HEK293 (cell line): ENCODE data around the gene FAM32A.

Source experiments
- CTCF ChIA-PET: fragments of 350-600 bp; formaldehyde crosslinking; extraction: SDS; loops from one replicate; lab custom pipeline; 2021; ENCODE audit warnings: antibody characterized with exemption; lab: Yijun Ruan, JAX
- POLR2A ChIA-PET: fragments of 300-600 bp; formaldehyde crosslinking; extraction: SDS; loops from one replicate; lab custom pipeline; 2020; ENCODE audit warnings: antibody characterized with exemption, inconsistent platforms; lab: Yijun Ruan, JAX
- H3K27ac ChIP-seq: fragments of 200-500 bp; sonication (Bioruptor generic); 2 replicates; pipeline ENCODE4 v1.5.1; 2014; ENCODE audit warnings: low read depth, low read length, control low read depth, inconsistent platforms; ENCODE audit errors: extremely low read depth
- H3K36me3 ChIP-seq, 2 experiments: fragments of 200-500 bp in 1 of 2; sonication (Bioruptor generic) in 1 of 2; 1 replicate in 1 of 2; 2 replicates in 1 of 2; pipeline ENCODE4 v1.5.1; 2014 to 2017; ENCODE audit warnings: inconsistent platforms in 2 of 2, low read length in 2 of 2; ENCODE audit not compliant: control insufficient read depth in 2 of 2, insufficient read depth in 1 of 2
- H3K4me1 ChIP-seq: fragments of 200-500 bp; sonication (Bioruptor generic); 2 replicates; pipeline ENCODE4 v1.5.1; 2014; ENCODE audit warnings: mild to moderate bottlenecking, low read length, inconsistent platforms; ENCODE audit not compliant: control insufficient read depth, insufficient read depth
- H3K4me3 ChIP-seq: 2 replicates; pipeline ENCODE4 v1.5.1; 2011; ENCODE audit warnings: low read depth, mild to moderate bottlenecking, control low read depth, low read length, moderate library complexity
- H3K9me3 ChIP-seq: fragments of 200-500 bp; sonication (Bioruptor generic); 2 replicates; pipeline ENCODE4 v1.5.1; 2014; ENCODE audit warnings: low read depth, low read length, inconsistent platforms; ENCODE audit not compliant: control insufficient read depth, insufficient read depth
- YY2 ChIP-seq: fragments of 450-650 bp; formaldehyde crosslinking; IDR thresholded peaks from 2 replicates; pipeline ENCODE4 v1.5.1; 2016; ENCODE audit warnings: missing biosample characterization, missing genetic modification characterization
- ZBTB8A ChIP-seq: fragments of 450-650 bp; formaldehyde crosslinking; IDR thresholded peaks from 2 replicates; pipeline ENCODE4 v1.5.1; 2016; ENCODE audit warnings: missing biosample characterization, missing genetic modification characterization
- ZNF140 ChIP-seq: fragments of 450-650 bp; formaldehyde crosslinking; IDR thresholded peaks from 2 replicates; pipeline ENCODE4 v1.5.1; 2016; ENCODE audit warnings: missing biosample characterization, missing genetic modification characterization
- ZNF174 ChIP-seq: fragments of 450-650 bp; formaldehyde crosslinking; IDR thresholded peaks from 2 replicates; pipeline ENCODE4 v1.5.0; 2017; ENCODE audit warnings: missing biosample characterization, mild to moderate bottlenecking, missing genetic modification characterization
- ZNF184 ChIP-seq: fragments of 450-650 bp; IDR thresholded peaks from 2 replicates; pipeline ENCODE4 v1.5.1; 2018; ENCODE audit warnings: missing biosample characterization, mild to moderate bottlenecking, missing genetic modification characterization
- ZNF266 ChIP-seq: fragments of 450-650 bp; formaldehyde crosslinking; IDR thresholded peaks from 2 replicates; pipeline ENCODE4 v1.5.1; 2016; ENCODE audit warnings: missing biosample characterization, missing genetic modification characterization, low read depth
- ZNF335 ChIP-seq: fragments of 450-650 bp; formaldehyde crosslinking; conservative IDR thresholded peaks from 2 replicates; pipeline ENCODE4 v1.5.1; 2016; ENCODE audit warnings: missing biosample characterization, missing genetic modification characterization
- ZNF521 ChIP-seq: fragments of 450-650 bp; formaldehyde crosslinking; IDR thresholded peaks from 2 replicates; pipeline ENCODE4 v1.5.1; 2017; ENCODE audit warnings: missing biosample characterization, mild to moderate bottlenecking, missing genetic modification characterization
- ZNF544 ChIP-seq: fragments of 450-650 bp; formaldehyde crosslinking; IDR thresholded peaks from 2 replicates; pipeline ENCODE4 v1.5.0; 2017; ENCODE audit warnings: missing biosample characterization, missing genetic modification characterization
- ZNF555 ChIP-seq: fragments of 450-650 bp; formaldehyde crosslinking; conservative IDR thresholded peaks from 2 replicates; pipeline ENCODE4 v1.5.1; 2017; ENCODE audit warnings: missing biosample characterization, mild to moderate bottlenecking, missing genetic modification characterization, inconsistent platforms
- ZNF596 ChIP-seq: fragments of 450-650 bp; IDR thresholded peaks from 2 replicates; pipeline ENCODE4 v1.5.0; 2018; ENCODE audit warnings: missing biosample characterization, mild to moderate bottlenecking, missing genetic modification characterization, moderate library complexity
- ZNF747 ChIP-seq: fragments of 450-650 bp; formaldehyde crosslinking; IDR thresholded peaks from 2 replicates; pipeline ENCODE4 v1.5.1; 2016; ENCODE audit warnings: missing biosample characterization, missing genetic modification characterization
- ZNF768 ChIP-seq: fragments of 450-650 bp; formaldehyde crosslinking; IDR thresholded peaks from 2 replicates; pipeline ENCODE4 v1.5.1; 2018; ENCODE audit warnings: missing biosample characterization, mild to moderate bottlenecking, missing genetic modification characterization
- ZNF777 ChIP-seq: fragments of 450-650 bp; formaldehyde crosslinking; IDR thresholded peaks from 2 replicates; pipeline ENCODE4 v1.5.1; 2017; ENCODE audit warnings: missing biosample characterization, missing genetic modification characterization, borderline replicate concordance
- ZNF830 ChIP-seq: fragments of 450-650 bp; IDR thresholded peaks from 2 replicates; pipeline ENCODE4 v1.5.0; 2018; ENCODE audit warnings: missing biosample characterization, missing genetic modification characterization, low read depth, mild to moderate bottlenecking, moderate library complexity
- ZNF837 ChIP-seq: fragments of 450-650 bp; formaldehyde crosslinking; IDR thresholded peaks from 2 replicates; pipeline ENCODE4 v1.5.1; 2016; ENCODE audit warnings: missing biosample characterization, missing genetic modification characterization
- TF ChIP-seq, protein P1 (sequence below): fragments of 450-650 bp; formaldehyde crosslinking; IDR thresholded peaks from 2 replicates; pipeline ENCODE4 v1.5.1; 2016; ENCODE audit warnings: missing biosample characterization, missing genetic modification characterization
- TF ChIP-seq, protein P2 (sequence below): fragments of 450-650 bp; formaldehyde crosslinking; IDR thresholded peaks from 2 replicates; pipeline ENCODE4 v1.5.1; 2017; ENCODE audit warnings: missing biosample characterization, missing genetic modification characterization
- TF ChIP-seq, protein P3 (sequence below): IDR thresholded peaks from 2 replicates; pipeline ENCODE4 v1.6.1; 2011; ENCODE audit warnings: mild to moderate bottlenecking, low read depth, low read length, borderline replicate concordance
- TF ChIP-seq, protein P4 (sequence below): fragments of 450-650 bp; formaldehyde crosslinking; IDR thresholded peaks from 2 replicates; pipeline ENCODE4 v1.5.1; 2016; ENCODE audit warnings: missing biosample characterization, missing genetic modification characterization
- TF ChIP-seq, protein P5 (sequence below): fragments of 450-650 bp; formaldehyde crosslinking; IDR thresholded peaks from 2 replicates; pipeline ENCODE4 v1.5.1; 2016; ENCODE audit warnings: missing biosample characterization, missing genetic modification characterization

The FAM32A gene

DNA sequence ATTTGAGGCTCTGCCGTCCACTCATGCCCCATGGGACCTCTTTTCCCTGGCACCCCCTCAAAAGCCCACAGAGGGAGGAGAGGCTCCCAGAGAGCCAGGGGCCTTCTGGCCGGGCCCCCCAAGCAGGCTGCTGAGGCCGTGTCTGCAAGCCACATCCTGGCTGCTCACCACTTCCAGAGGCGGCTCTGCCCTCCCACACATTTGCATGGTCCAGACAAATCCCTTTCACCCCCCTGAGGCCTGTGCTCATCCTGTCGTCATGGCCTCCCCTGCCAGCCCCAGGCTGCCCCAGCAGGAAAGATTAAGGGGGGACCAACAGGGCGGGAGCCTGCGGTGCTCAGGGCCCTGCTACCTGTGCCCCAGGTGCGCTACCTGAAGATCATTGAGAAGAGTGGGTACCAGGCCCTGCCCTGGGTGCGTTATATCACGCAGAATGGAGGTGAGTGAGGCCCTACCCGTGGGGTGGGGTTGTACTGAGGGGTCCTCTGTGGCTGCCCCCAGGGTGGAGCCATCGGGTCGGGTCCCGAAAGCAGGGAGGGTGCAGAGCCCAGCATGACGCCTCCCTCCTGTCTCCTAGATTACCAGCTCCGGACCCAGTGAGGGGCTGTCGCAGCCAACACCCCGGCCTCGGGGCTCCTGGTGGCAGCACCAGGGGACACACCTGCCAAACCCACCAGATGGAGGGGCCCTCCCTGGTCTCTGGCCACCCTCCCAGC lies 48.8 kb downstream of the FAM32A start:
- no peaks in the 10 kb centered on the region for H3K4me1 ChIP-seq
- H3K36me3 ChIP-seq = peaks cover 0 to 61% of the 10 kb centered on the region in 2 experiments; a peak in 2 of 3 replicates
- ChIA-PET CTCF (interaction anchor here (0.6 kb wide), 1 partner anchor 81 kb away, joined by 3 read pairs; no protein-coding TSS in a partner anchor), POLR2A (no interaction called here)
- H3K4me3 ChIP-seq = no peak overlapping the region
- H3K9me3 ChIP-seq = no peaks in the 10 kb centered on the region
- TF ChIP-seq, protein P1, sequence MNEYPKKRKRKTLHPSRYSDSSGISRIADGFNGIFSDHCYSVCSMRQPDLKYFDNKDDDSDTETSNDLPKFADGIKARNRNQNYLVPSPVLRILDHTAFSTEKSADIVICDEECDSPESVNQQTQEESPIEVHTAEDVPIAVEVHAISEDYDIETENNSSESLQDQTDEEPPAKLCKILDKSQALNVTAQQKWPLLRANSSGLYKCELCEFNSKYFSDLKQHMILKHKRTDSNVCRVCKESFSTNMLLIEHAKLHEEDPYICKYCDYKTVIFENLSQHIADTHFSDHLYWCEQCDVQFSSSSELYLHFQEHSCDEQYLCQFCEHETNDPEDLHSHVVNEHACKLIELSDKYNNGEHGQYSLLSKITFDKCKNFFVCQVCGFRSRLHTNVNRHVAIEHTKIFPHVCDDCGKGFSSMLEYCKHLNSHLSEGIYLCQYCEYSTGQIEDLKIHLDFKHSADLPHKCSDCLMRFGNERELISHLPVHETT = no peak
- no peak for TF ChIP-seq ZNF768 (tag by site-specific recombination)
- TF ChIP-seq ZNF747 (tag by site-specific recombination) = no peak
- TF ChIP-seq ZNF830 (tag by site-specific recombination) = no peak
- TF ChIP-seq, protein P2, sequence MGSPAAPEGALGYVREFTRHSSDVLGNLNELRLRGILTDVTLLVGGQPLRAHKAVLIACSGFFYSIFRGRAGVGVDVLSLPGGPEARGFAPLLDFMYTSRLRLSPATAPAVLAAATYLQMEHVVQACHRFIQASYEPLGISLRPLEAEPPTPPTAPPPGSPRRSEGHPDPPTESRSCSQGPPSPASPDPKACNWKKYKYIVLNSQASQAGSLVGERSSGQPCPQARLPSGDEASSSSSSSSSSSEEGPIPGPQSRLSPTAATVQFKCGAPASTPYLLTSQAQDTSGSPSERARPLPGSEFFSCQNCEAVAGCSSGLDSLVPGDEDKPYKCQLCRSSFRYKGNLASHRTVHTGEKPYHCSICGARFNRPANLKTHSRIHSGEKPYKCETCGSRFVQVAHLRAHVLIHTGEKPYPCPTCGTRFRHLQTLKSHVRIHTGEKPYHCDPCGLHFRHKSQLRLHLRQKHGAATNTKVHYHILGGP = no peak
- no peak for TF ChIP-seq YY2
- no peak for TF ChIP-seq ZBTB8A (tag by site-specific recombination)
- no peak overlapping the region for H3K27ac ChIP-seq

DNA sequence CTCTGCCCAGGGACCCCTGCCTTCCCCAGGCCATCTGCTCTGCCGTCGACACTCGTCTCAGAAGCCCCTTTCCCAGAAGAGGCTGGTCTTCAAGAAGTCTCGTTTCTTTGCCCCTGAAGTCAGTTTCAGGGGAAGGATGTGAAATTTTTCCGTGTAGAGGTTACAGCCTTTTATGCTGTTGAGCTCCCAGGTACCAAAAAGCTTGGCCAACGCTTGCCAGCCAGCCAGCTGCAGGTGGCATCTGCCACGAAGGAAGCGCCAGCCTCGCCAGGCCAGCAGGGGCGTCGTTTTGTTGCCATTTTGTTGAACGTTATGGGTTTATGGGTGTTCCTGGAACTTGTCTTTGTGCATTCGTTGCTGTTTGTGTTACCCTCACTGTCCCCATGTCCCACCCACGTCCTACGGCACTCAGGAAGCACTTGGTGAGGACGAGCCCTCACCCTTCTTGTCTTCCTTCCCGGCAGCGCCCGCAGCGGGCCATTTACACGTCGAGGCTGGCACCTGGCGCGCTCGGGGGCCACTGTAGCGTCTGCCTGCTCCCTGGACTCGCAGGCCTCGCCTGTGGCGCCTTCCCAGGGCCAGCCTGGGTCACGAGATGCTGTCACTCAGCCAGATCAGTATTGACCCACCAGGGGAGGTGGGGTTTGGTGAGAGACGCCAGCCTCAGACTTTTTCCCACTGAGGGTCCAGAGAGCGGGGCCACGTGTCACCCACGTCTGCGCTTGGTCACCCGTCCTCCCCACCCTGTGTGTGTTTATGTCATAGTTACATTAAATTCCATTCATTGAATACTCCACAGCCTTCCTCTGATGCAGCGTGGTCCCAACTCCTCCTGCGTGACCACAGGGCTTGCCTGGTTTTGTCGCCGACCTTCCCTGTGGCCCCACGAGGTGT lies 49.6 kb downstream of the FAM32A start:
- Histone ChIP-seq H3K4me3 (no peak overlapping the region), H3K4me1 (no peaks in the 10 kb centered on the region), H3K27ac (no peak overlapping the region), H3K9me3 (no peaks in the 10 kb centered on the region), H3K36me3 (peaks cover 0 to 53% of the 10 kb centered on the region in 2 experiments; a peak in 2 of 3 replicates)
- CTCF ChIA-PET = interaction anchor here (0.6 kb wide), 1 partner anchor 80 kb away, joined by 3 read pairs; no protein-coding TSS in a partner anchor
- TF ChIP-seq ZNF266 (tag by site-specific recombination) = no peak
- TF ChIP-seq ZNF544 (tag by site-specific recombination) = no peak
- no peak for TF ChIP-seq ZNF555
- no peak for TF ChIP-seq ZNF174 (tag by site-specific recombination)
- TF ChIP-seq, protein P3, sequence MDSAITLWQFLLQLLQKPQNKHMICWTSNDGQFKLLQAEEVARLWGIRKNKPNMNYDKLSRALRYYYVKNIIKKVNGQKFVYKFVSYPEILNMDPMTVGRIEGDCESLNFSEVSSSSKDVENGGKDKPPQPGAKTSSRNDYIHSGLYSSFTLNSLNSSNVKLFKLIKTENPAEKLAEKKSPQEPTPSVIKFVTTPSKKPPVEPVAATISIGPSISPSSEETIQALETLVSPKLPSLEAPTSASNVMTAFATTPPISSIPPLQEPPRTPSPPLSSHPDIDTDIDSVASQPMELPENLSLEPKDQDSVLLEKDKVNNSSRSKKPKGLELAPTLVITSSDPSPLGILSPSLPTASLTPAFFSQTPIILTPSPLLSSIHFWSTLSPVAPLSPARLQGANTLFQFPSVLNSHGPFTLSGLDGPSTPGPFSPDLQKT = no peak
- no peak for TF ChIP-seq ZNF335 (tag by site-specific recombination)
- TF ChIP-seq ZNF184 (tag by site-specific recombination) = no peak
- TF ChIP-seq, protein P4, sequence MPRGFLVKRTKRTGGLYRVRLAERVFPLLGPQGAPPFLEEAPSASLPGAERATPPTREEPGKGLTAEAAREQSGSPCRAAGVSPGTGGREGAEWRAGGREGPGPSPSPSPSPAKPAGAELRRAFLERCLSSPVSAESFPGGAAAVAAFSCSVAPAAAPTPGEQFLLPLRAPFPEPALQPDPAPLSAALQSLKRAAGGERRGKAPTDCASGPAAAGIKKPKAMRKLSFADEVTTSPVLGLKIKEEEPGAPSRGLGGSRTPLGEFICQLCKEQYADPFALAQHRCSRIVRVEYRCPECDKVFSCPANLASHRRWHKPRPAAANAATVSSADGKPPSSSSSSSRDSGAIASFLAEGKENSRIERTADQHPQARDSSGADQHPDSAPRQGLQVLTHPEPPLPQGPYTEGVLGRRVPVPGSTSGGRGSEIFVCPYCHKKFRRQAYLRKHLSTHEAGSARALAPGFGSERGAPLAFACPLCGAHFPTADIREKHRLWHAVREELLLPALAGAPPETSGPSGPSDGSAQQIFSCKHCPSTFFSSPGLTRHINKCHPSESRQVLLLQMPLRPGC (tag by site-specific recombination) = no peak
- TF ChIP-seq ZNF521 (tag by site-specific recombination) = no peak
- TF ChIP-seq ZNF596 (tag by site-specific recombination) = no peak
- no peak for TF ChIP-seq ZNF140 (tag by site-specific recombination)
- TF ChIP-seq ZNF837 = no peak
- TF ChIP-seq, protein P5, sequence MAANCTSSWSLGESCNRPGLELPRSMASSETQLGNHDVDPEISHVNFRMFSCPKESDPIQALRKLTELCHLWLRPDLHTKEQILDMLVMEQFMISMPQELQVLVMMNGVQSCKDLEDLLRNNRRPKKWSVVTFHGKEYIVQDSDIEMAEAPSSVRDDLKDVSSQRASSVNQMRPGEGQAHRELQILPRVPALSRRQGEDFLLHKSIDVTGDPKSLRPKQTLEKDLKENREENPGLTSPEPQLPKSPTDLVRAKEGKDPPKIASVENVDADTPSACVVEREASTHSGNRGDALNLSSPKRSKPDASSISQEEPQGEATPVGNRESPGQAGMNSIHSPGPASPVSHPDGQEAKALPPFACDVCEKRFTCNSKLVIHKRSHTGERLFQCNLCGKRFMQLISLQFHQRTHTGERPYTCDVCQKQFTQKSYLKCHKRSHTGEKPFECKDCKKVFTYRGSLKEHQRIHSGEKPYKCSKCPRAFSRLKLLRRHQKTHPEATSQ = no peak
- TF ChIP-seq ZNF777 (tag by site-specific recombination) = no peak
- POLR2A ChIA-PET = no interaction called here
